ENCODE results near the gene MTTP.

MTTP gene

DNA sequence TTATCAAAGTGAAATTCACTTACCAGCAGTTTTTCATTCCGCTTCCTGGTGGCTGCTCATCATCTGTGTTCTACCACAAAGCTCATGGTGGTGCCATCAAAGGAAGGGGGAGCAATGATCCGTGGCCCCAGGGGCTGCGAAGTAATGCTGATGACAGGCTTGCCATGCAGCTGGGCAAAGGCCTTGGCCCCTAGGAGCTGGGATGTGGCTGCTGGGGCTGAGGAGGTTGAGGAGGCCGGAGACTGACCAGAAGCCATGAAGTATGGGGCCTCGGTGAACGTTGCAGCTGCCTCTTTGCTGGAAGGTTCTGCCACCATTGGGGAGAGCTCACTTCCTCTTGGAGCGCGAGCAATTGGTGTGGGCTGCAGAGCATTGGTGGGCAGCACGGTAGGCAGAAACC, 74.6 kb downstream of the MTTP start:
- TF ChIP-seq ZFX (IDR thresholded peaks at IDR 0.05; ENCODE audit: borderline replicate concordance) (no peak), CTCF (IDR thresholded peaks at IDR 0.05) (no peak)
- no peak overlapping the region for H3K27ac ChIP-seq

GRCh38 chr4:99649778-99650177, 75.2 kb downstream of the MTTP start:
- TF ChIP-seq ZFX (IDR thresholded peaks at IDR 0.05; ENCODE audit: borderline replicate concordance) (no peak), CTCF (IDR thresholded peaks at IDR 0.05) (no peak)
- H3K27ac ChIP-seq = no peak overlapping the region

- no peak overlapping the region for H3K27ac ChIP-seq
- TF ChIP-seq ZFX (IDR thresholded peaks at IDR 0.05; ENCODE audit: borderline replicate concordance) = no peak
- TF ChIP-seq CTCF (IDR thresholded peaks at IDR 0.05) = no peak
Observed at GRCh38 chr4:99651016-99651769, 76.6 kb downstream of the MTTP start.

GRCh38 chr4:99651811-99652485, 77.3 kb downstream of the MTTP start:
- no peak overlapping the region for H3K27ac ChIP-seq
- TF ChIP-seq CTCF (IDR thresholded peaks at IDR 0.05) = no peak
- no peak for TF ChIP-seq ZFX (IDR thresholded peaks at IDR 0.05; ENCODE audit: borderline replicate concordance)

DNA sequence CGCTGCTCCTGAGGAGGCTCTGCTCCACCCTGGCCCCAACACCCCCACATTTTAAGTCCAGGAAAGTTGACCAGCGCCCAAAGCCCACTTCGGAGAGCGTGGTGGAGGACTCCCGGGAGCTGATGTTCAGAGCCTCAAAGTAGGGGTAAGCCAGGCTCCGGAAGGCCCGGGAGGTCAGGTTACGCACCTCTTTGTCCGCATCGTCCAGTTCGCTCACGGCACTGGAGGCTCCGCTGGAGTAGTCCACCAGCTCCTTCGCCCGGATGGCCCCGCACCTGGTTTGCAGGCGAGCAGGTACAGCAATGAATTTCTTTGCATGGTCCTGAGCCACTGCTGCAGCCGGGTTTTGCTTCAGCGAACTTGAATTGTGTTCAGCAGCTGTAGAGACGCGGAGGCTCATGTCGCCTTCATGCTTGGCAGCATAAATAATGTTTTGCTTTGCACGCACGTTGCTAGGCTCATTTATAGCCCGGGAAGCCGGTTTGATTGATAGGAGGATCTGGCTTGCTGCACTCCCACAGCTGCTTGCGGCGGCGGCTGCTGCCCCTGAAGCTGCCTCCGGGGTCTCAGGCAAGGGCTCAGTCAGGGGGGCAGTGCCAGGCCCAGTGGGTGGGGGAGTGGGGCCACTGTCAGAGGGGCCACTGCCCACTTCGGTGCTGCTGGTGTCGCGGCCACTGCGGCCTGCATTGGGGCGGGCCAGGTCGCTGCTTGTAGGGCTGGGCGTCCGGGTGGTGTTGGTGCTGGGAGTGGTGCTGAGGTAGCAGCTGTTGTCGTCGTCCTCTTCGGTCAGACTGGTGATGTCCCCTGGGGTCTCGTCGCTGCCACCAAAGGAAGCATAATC, 78.2 kb downstream of the MTTP start:
- TF ChIP-seq ZFX (IDR thresholded peaks at IDR 0.05; ENCODE audit: borderline replicate concordance) = no peak
- no peak for TF ChIP-seq CTCF (IDR thresholded peaks at IDR 0.05)
- no peak overlapping the region for H3K27ac ChIP-seq

GRCh38 chr4:99653916-99654315, 79.3 kb downstream of the MTTP start:
- H3K27ac ChIP-seq = no peak overlapping the region
- no peak for TF ChIP-seq ZFX (IDR thresholded peaks at IDR 0.05; ENCODE audit: borderline replicate concordance)
- no peak for TF ChIP-seq CTCF (IDR thresholded peaks at IDR 0.05)
